Loucy (cell line): ENCODE data around the gene VSIG8.

Experiments
- H2AFZ ChIP-seq: fragments of 200-600 bp; sonication (generic); 2 replicates; pipeline ENCODE4 v1.6.0; 2016; ENCODE audit warnings: antibody characterized with exemption, mild to moderate bottlenecking, low read length, moderate library complexity
- H3F3A ChIP-seq: fragments of 200-600 bp; 2 replicates; pipeline ENCODE4 v1.6.0; 2016; ENCODE audit warnings: antibody characterized with exemption, low read depth, mild to moderate bottlenecking
- H3K27me3 ChIP-seq: fragments of 200-600 bp; sonication (generic); 2 replicates; pipeline ENCODE4 v1.6.1; 2014; ENCODE audit warnings: low read length, mild to moderate bottlenecking; ENCODE audit not compliant: insufficient read depth, poor library complexity, severe bottlenecking
- H3K36me3 ChIP-seq: fragments of 200-600 bp; sonication (generic); 2 replicates; pipeline ENCODE4 v1.6.1; 2016; ENCODE audit warnings: low read length; ENCODE audit not compliant: insufficient read depth
- H3K4me1 ChIP-seq: fragments of 200-600 bp; sonication (generic); 2 replicates; pipeline ENCODE4 v1.5.1; 2014; ENCODE audit warnings: low read length, mild to moderate bottlenecking; ENCODE audit not compliant: insufficient read depth, poor library complexity, severe bottlenecking
- H3K4me2 ChIP-seq: fragments of 200-600 bp; sonication (generic); 2 replicates; pipeline ENCODE4 v1.6.0; 2014; ENCODE audit warnings: antibody characterized with exemption, low read length, low read depth, mild to moderate bottlenecking; ENCODE audit not compliant: poor library complexity, severe bottlenecking
- H3K4me3 ChIP-seq: fragments of 200-600 bp; sonication (generic); 2 replicates; pipeline ENCODE4 v1.5.1; 2014; ENCODE audit warnings: low read length, mild to moderate bottlenecking, mixed read lengths; ENCODE audit not compliant: poor library complexity, severe bottlenecking
- H3K79me2 ChIP-seq: fragments of 200-600 bp; sonication (generic); 2 replicates; pipeline ENCODE4 v1.6.1; 2014; ENCODE audit warnings: low read length; ENCODE audit not compliant: insufficient read depth
- H3K9ac ChIP-seq: fragments of 200-600 bp; sonication (generic); 2 replicates; pipeline ENCODE4 v1.6.0; 2014; ENCODE audit warnings: mild to moderate bottlenecking, low read depth, low read length, moderate library complexity; ENCODE audit not compliant: poor library complexity, severe bottlenecking
- H3K9me2 ChIP-seq: fragments of 200-600 bp; sonication (generic); replicated peaks from 2 replicates; pipeline ENCODE4 v1.6.1; 2016; ENCODE audit warnings: low read depth, low read length, mixed read lengths
- H3K9me3 ChIP-seq: fragments of 200-600 bp; sonication (generic); 2 replicates; pipeline ENCODE4 v1.6.1; 2014; ENCODE audit warnings: mild to moderate bottlenecking, antibody characterized with exemption, low read length, low read depth; ENCODE audit not compliant: insufficient read depth
- H4K20me1 ChIP-seq: fragments of 200-600 bp; sonication (generic); 2 replicates; pipeline ENCODE4 v1.6.0; 2014; ENCODE audit warnings: antibody characterized with exemption, low read length, mild to moderate bottlenecking; ENCODE audit not compliant: insufficient read depth, poor library complexity, severe bottlenecking
- EZH2phosphoT487 ChIP-seq: fragments of 200-600 bp; IDR thresholded peaks from 2 replicates; pipeline ENCODE4 v1.6.1; 2018; ENCODE audit warnings: antibody characterized with exemption, mild to moderate bottlenecking, moderate library complexity, borderline replicate concordance
- TF ChIP-seq, protein P1 (sequence below): fragments of 200-600 bp; sonication (generic); conservative IDR thresholded peaks from 2 replicates; pipeline ENCODE4 v1.5.1; 2014; ENCODE audit warnings: mild to moderate bottlenecking, antibody characterized with exemption, low read length

VSIG8 gene

DNA sequence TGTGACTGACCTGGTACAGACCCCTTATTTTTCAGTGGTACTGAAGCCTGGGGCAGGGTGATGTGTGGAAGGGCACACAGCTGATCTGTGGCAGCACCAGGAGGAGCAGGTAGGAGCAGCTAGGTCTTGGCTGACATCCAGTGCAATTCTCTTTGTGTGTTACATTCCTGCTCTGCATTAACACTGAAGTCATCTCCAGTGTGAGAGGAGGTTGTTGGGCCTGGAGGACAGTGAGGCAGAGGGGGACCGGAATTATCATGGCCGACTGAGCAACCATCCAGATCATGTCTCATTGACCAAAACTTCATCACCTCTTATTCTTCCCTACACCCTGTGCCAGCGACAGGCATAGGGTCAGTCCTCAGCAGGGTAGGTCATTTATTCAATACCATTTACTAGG is 34.3 kb downstream of the VSIG8 start:
- TF ChIP-seq, protein P1, sequence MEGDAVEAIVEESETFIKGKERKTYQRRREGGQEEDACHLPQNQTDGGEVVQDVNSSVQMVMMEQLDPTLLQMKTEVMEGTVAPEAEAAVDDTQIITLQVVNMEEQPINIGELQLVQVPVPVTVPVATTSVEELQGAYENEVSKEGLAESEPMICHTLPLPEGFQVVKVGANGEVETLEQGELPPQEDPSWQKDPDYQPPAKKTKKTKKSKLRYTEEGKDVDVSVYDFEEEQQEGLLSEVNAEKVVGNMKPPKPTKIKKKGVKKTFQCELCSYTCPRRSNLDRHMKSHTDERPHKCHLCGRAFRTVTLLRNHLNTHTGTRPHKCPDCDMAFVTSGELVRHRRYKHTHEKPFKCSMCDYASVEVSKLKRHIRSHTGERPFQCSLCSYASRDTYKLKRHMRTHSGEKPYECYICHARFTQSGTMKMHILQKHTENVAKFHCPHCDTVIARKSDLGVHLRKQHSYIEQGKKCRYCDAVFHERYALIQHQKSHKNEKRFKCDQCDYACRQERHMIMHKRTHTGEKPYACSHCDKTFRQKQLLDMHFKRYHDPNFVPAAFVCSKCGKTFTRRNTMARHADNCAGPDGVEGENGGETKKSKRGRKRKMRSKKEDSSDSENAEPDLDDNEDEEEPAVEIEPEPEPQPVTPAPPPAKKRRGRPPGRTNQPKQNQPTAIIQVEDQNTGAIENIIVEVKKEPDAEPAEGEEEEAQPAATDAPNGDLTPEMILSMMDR, result no peak
- no peak for TF ChIP-seq EZH2phosphoT487
- no peaks in the 10 kb centered on the region for H3K79me2 ChIP-seq
- peaks cover 36% of the 10 kb centered on the region for H3K4me1 ChIP-seq
- H3K4me3 ChIP-seq, result no peak overlapping the region
- no peaks in the 10 kb centered on the region for H3K36me3 ChIP-seq
- no peaks in the 10 kb centered on the region for H3F3A ChIP-seq
- H3K9ac ChIP-seq, result no peak overlapping the region
- H3K27me3 ChIP-seq, result no peaks in the 10 kb centered on the region
- H3K9me2 ChIP-seq, result no peaks in the 10 kb centered on the region
- H3K4me2 ChIP-seq, result no peak overlapping the region
- H3K9me3 ChIP-seq, result no peaks in the 10 kb centered on the region
- H2AFZ ChIP-seq, result no peak overlapping the region
- no peaks in the 10 kb centered on the region for H4K20me1 ChIP-seq

DNA sequence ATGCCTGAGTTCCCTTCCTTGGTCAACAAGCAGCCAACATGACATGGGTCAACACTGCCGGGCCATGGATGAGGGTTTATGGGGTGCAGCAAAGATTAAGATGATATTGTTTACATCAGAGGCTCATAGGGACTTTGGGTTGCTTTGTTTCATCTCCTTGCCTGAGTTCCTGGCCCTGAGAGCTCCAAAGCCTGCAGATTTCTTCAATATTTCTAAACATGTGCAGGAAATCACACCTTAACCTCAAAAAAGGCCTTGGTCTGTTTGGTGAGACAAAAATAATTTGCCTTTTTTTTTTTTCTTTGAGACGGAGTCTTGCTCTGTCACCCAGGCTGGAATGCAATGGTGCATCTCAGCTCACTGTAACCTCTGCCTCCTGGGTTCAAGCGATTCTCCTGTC is 34.9 kb downstream of the VSIG8 start:
- TF ChIP-seq, protein P1, result no peak
- TF ChIP-seq EZH2phosphoT487, result no peak
- H3K9me3 ChIP-seq, result no peaks in the 10 kb centered on the region
- no peak overlapping the region for H2AFZ ChIP-seq
- H3K4me1 ChIP-seq, result peaks cover 36% of the 10 kb centered on the region
- H3K4me3 ChIP-seq, result no peak overlapping the region
- H3K4me2 ChIP-seq, result peak overlapping the region; percentile 21
- no peaks in the 10 kb centered on the region for H3K79me2 ChIP-seq
- no peaks in the 10 kb centered on the region for H3F3A ChIP-seq
- no peaks in the 10 kb centered on the region for H4K20me1 ChIP-seq
- H3K36me3 ChIP-seq, result no peaks in the 10 kb centered on the region
- H3K9ac ChIP-seq, result peak overlapping the region; percentile 29
- H3K9me2 ChIP-seq, result no peaks in the 10 kb centered on the region
- H3K27me3 ChIP-seq, result no peaks in the 10 kb centered on the region

DNA sequence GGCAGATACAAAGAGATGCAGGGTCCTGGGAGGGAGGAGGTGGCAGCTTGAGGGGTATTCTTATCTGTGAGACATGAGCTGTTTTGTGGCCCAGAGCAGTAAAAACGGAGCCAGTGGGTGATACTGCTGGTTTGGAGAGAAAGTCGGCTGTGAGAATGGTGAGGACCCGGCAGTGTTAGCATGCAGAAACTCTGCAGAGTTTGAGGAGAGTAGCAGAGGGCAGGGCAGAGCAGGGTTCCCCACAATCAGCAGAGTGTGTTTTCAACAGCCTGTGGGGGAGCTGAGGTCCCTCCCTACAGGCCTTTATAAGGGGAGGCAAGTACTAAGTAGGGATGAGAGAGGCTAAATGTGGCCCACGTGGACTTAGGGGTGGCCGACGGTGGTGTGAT is 35.4 kb downstream of the VSIG8 start:
- H3K9me2 ChIP-seq, result no peaks in the 10 kb centered on the region
- H3K79me2 ChIP-seq, result no peaks in the 10 kb centered on the region
- H4K20me1 ChIP-seq, result no peaks in the 10 kb centered on the region
- H3K4me1 ChIP-seq, result peaks cover 36% of the 10 kb centered on the region
- H3K4me2 ChIP-seq, result peak overlapping the region; percentile 21
- no peak overlapping the region for H2AFZ ChIP-seq
- no peak overlapping the region for H3K4me3 ChIP-seq
- H3K36me3 ChIP-seq, result no peaks in the 10 kb centered on the region
- peak overlapping the region; percentile 29 for H3K9ac ChIP-seq
- no peaks in the 10 kb centered on the region for H3K9me3 ChIP-seq
- no peak for TF ChIP-seq EZH2phosphoT487
- TF ChIP-seq, protein P1, result no peak
- no peaks in the 10 kb centered on the region for H3K27me3 ChIP-seq
- H3F3A ChIP-seq, result no peaks in the 10 kb centered on the region
